K562 (cell line): ENCODE data around the gene PHPT1. TPM values are rescaled to one million over a fixed set of nuclear protein-coding genes. Genes with fewer than 3 reads are reported as not detected.

Experiments used
- AFF1 ChIP-seq, 2 experiments: fragments of 450-650 bp; IDR thresholded peaks; 2 replicates each; pipeline ENCODE4 v1.6.1; 2018; ENCODE audit warnings: mild to moderate bottlenecking in 2 of 2, low read depth in 1 of 2; ENCODE audit not compliant: partially characterized antibody in 2 of 2
- DPF2 ChIP-seq: fragments of 450-650 bp; IDR thresholded peaks from 2 replicates; pipeline ENCODE4 v1.6.1; 2016
- FOXP4 ChIP-seq: sonication (generic); formaldehyde crosslinking; IDR thresholded peaks from 2 replicates; pipeline ENCODE4 v1.8.0; 2022; ENCODE audit warnings: mild to moderate bottlenecking, missing genetic modification reagents, borderline replicate concordance
- HNRNPL ChIP-seq: fragments of 200-400 bp; formaldehyde crosslinking; IDR thresholded peaks from 2 replicates; pipeline ENCODE4 v1.6.1; 2017; ENCODE audit warnings: low read depth, mild to moderate bottlenecking, low read length
- KDM4B ChIP-seq, 2 experiments: fragments of 450-650 bp in 1 of 2; sonication (generic) in 1 of 2; IDR thresholded peaks; 2 replicates each; pipeline ENCODE4 v1.6.1; 2016 to 2017; ENCODE audit warnings: borderline replicate concordance in 2 of 2, antibody characterized with exemption in 1 of 2, low read depth in 1 of 2, mild to moderate bottlenecking in 1 of 2
- LEF1 ChIP-seq: fragments of 450-650 bp; IDR thresholded peaks from 2 replicates; pipeline ENCODE4 v1.6.1; 2016; ENCODE audit warnings: mild to moderate bottlenecking
- MAFG ChIP-seq: fragments of 450-650 bp; conservative IDR thresholded peaks from 2 replicates; pipeline ENCODE4 v1.6.1; 2016; ENCODE audit warnings: missing genetic modification characterization, missing compliant biosample characterization
- MAFK ChIP-seq: IDR thresholded peaks from 2 replicates; pipeline ENCODE4 v1.6.1; 2011; ENCODE audit warnings: low read length, improper control_type of control experiment
- NRF1 ChIP-seq, 2 experiments: fragments of 450-650 bp; IDR thresholded peaks in 1 of 2; conservative IDR thresholded peaks in 1 of 2; 2 replicates each; pipeline ENCODE4 v1.6.1; 2014; ENCODE audit warnings: mild to moderate bottlenecking in 2 of 2
- PML ChIP-seq: IDR thresholded peaks from 2 replicates; pipeline ENCODE4 v1.6.1; 2012; ENCODE audit warnings: low read length, inconsistent platforms
- POLR2A ChIP-seq: fragments of 450-650 bp; conservative IDR thresholded peaks from 2 replicates; pipeline ENCODE4 v1.6.1; 2016
- POLR2AphosphoS2 ChIP-seq: IDR thresholded peaks from 2 replicates; pipeline ENCODE4 v1.6.1; 2012; ENCODE audit warnings: low read length, improper control_type of control experiment
- PRPF4 ChIP-seq: fragments of 200-400 bp; formaldehyde crosslinking; IDR thresholded peaks from one replicate; pipeline ENCODE4 v1.6.1; 2017; ENCODE audit warnings: low read length, low read depth, mild to moderate bottlenecking; ENCODE audit not compliant: insufficient read depth, poor library complexity, severe bottlenecking
- TARDBP ChIP-seq: fragments of 450-650 bp; IDR thresholded peaks from 2 replicates; pipeline ENCODE4 v1.6.1; 2016
- TCF15 ChIP-seq: fragments of 250-450 bp; sonication (Bioruptor Pico); IDR thresholded peaks from 2 replicates; pipeline ENCODE4 v1.8.0; 2022; ENCODE audit warnings: moderate library complexity, mild to moderate bottlenecking, inconsistent platforms
- TCF7 ChIP-seq: sonication (generic); IDR thresholded peaks from 2 replicates; pipeline ENCODE4 v1.6.1; 2016; ENCODE audit warnings: antibody characterized with exemption, borderline replicate concordance
- ZC3H11A ChIP-seq: IDR thresholded peaks from 2 replicates; pipeline ENCODE4 v1.6.1; 2012; ENCODE audit warnings: low read depth, low read length, improper control_type of control experiment
- ZFP30 ChIP-seq: fragments of 250-450 bp; sonication (Bioruptor Pico); IDR thresholded peaks from 2 replicates; pipeline ENCODE4 v1.8.0; 2022; ENCODE audit warnings: moderate library complexity, mild to moderate bottlenecking, inconsistent platforms, borderline replicate concordance
- ZNF277 ChIP-seq: fragments of 250-450 bp; sonication (Bioruptor Pico); IDR thresholded peaks from 2 replicates; pipeline ENCODE4 v1.8.0; 2022; ENCODE audit warnings: inconsistent platforms, mild to moderate bottlenecking, moderate library complexity, borderline replicate concordance
- ZNF354B ChIP-seq: fragments of 250-450 bp; sonication (Bioruptor Pico); IDR thresholded peaks from 2 replicates; pipeline ENCODE4 v1.4.0; 2020
- ZNF551 ChIP-seq: fragments of 250-450 bp; sonication (Bioruptor Pico); IDR thresholded peaks from 2 replicates; pipeline ENCODE4 v1.5.0; 2021; ENCODE audit warnings: mild to moderate bottlenecking, moderate library complexity
- ZNF696 ChIP-seq: fragments of 250-450 bp; sonication (Bioruptor Pico); conservative IDR thresholded peaks from 2 replicates; pipeline ENCODE4 v1.4.0; 2020; ENCODE audit warnings: mild to moderate bottlenecking, moderate library complexity
- ZNF75A ChIP-seq: fragments of 450-650 bp; formaldehyde crosslinking; IDR thresholded peaks from 2 replicates; pipeline ENCODE4 v1.4.0; 2020; ENCODE audit warnings: mild to moderate bottlenecking
- polyA plus RNA-seq, 8 experiments: library from polyadenylated mRNA; depleted of rRNA in 4 of 8; stranded (reverse) in 5 of 8; unstranded in 3 of 8; fragments of >200 nt; fragmentation: Nextera tagmentation in 2 of 8; fragmentation: Illumina TruSeq in 1 of 8; extraction: Ambion mirVana in 2 of 8; extraction: Trizol in 1 of 8; gene quantifications; 2 replicates each; pipeline versions ENCODE4 v1.2.1 to v1.2.3, GENCODE V29; 2011 to 2014; ENCODE audit warnings: inconsistent platforms in 1 of 8, missing spikeins in 1 of 8
- total RNA-seq, 7 experiments: library from RNA; depleted of rRNA in 6 of 7; stranded (reverse); fragments of >200 nt in 6 of 7; fragmentation: Illumina TruSeq in 2 of 7; extraction: Trizol in 2 of 7; gene quantifications; 2 replicates each; pipeline versions ENCODE4 v1.2.1 to v1.2.3, GENCODE V29; 2011 to 2021; ENCODE audit warnings: low replicate concordance in 1 of 7

The PHPT1 gene
- total and polyA plus RNA-seq, 9 of the 15 experiments (the other 6 are each of a cell fraction or from before 2014, with no cell fraction given) = 20.9 to 166 (median 129) TPM

- TF ChIP-seq AFF1 (IDR thresholded peaks at IDR 0.05; ENCODE audit: low read depth in 1 of 2, partially characterized antibody in 2 of 2) (no peak), POLR2AphosphoS2 (no peak), TCF7 (no peak), LEF1 (no peak), TCF15 (no peak), ZNF354B (CRISPR knock-in tag) (no peak), KDM4B (IDR thresholded peaks at IDR 0.05; ENCODE audit: borderline replicate concordance in 2 of 2, low read depth in 1 of 2) (no peak), ZNF551 (no peak), ZNF277 (no peak), POLR2A (peak; percentile 89), ZNF696 (CRISPR knock-in tag) (no peak), MAFG (tag) (no peak), ZFP30 (CRISPR knock-in tag) (no peak), PRPF4 (no peak), DPF2 (no peak), NRF1 (conservative IDR thresholded peaks at IDR 0.05 in 1 of 2, IDR thresholded peaks at IDR 0.05 in 1 of 2) (peak; percentile 71 to 79), MAFK (no peak), FOXP4 (CRISPR knock-in tag) (no peak), PML (peak; percentile 61), HNRNPL (0 out of 2 replicates have a peak, but pooled peaks have one; percentile 13), ZNF75A (no peak), TARDBP (0 out of 2 replicates have a peak, but pooled peaks have one; percentile 25), ZC3H11A (no peak)
Observed at GRCh38 chr9:136885950-136886578, 36.9 kb downstream of the PHPT1 start, which contains the start of gene TRAF2 (continued).
